IPS DF 4.7 (cell line): ENCODE data around the gene CEP55.

Source experiments
- DNase-seq: peaks from one replicate; pipeline ENCODE4 v3.0.0-alpha.2; 2013; ENCODE audit warnings: low spot score; ENCODE audit errors: extremely low read depth

CEP55 gene

GRCh38 chr10:93468461-93469213 lies 27.8 kb upstream of the CEP55 start:
- no peak for DNase-seq

GRCh38 chr10:93469454-93469853 lies 27.0 kb upstream of the CEP55 start:
- DNase-seq = no peak

GRCh38 chr10:93471110-93471651 lies 25.2 kb upstream of the CEP55 start:
- no peak for DNase-seq

- DNase-seq = no peak
Measured at GRCh38 chr10:93473161-93473560, 23.3 kb upstream of the CEP55 start.

- DNase-seq = no peak
Measured at GRCh38 chr10:93473804-93474472, 22.5 kb upstream of the CEP55 start.

- no peak for DNase-seq
Measured at GRCh38 chr10:93475227-93475626, 21.2 kb upstream of the CEP55 start.

- no peak for DNase-seq
Measured at GRCh38 chr10:93475871-93476270, 20.5 kb upstream of the CEP55 start.

GRCh38 chr10:93476756-93477155 lies 19.7 kb upstream of the CEP55 start:
- no peak for DNase-seq

GRCh38 chr10:93478873-93479272 lies 17.5 kb upstream of the CEP55 start:
- DNase-seq = no peak

- DNase-seq = no peak
Measured at GRCh38 chr10:93481637-93482144, 14.7 kb upstream of the CEP55 start.

GRCh38 chr10:93482145-93482834 lies 14.1 kb upstream of the CEP55 start, which contains the start of gene MYOF:
MYOF (minus strand) TSS chr10:93482334; CDS start chr10:93482194, 140 bp downstream.
- no peak for DNase-seq

- no peak for DNase-seq
Measured at GRCh38 chr10:93485690-93486089, 10.7 kb upstream of the CEP55 start.

GRCh38 chr10:93488956-93489528 lies 7.4 kb upstream of the CEP55 start:
- DNase-seq = no peak

- DNase-seq = no peak
Measured at GRCh38 chr10:93491602-93492121, 4.8 kb upstream of the CEP55 start.

GRCh38 chr10:93493162-93493561 lies 3.2 kb upstream of the CEP55 start:
- DNase-seq = no peak

- DNase-seq = no peak
Measured at GRCh38 chr10:93494494-93494893, 1.9 kb upstream of the CEP55 start.

GRCh38 chr10:93495654-93496321 lies 624 bp upstream of the CEP55 start:
- no peak for DNase-seq

GRCh38 chr10:93498166-93498565 lies 1.8 kb downstream of the CEP55 start:
- no peak for DNase-seq

- DNase-seq = no peak
Measured at GRCh38 chr10:93501650-93502049, 5.2 kb downstream of the CEP55 start.

- no peak for DNase-seq
Measured at GRCh38 chr10:93503075-93503474, 6.7 kb downstream of the CEP55 start.

GRCh38 chr10:93505075-93505474 lies 8.7 kb downstream of the CEP55 start:
- DNase-seq = no peak
